ENCODE results near the gene MDGA2. TPM values are rescaled to one million over a fixed set of nuclear protein-coding genes. Genes with fewer than 3 reads are reported as not detected.

Gene MDGA2
- total RNA-seq = not detected

- Mint-ChIP-seq H3K4me3 (peak within 1 kb of the TSS; percentile 10), H3K36me3 (no peaks in the 10 kb centered on the region), H3K27me3 (peaks cover 58% of the 10 kb centered on the region), H3K4me1 (peaks cover 4% of the 10 kb centered on the region), H3K27ac (no peak within 1 kb of the TSS), H3K9me3 (no peaks in the 10 kb centered on the region)
- DNase-seq = peak; percentile 10
Measured at GRCh38 chr14:47675466-47676314, at the start of gene MDGA2. Gene MDGA2 (minus strand): TSS chr14:47675605.

- H3K36me3 Mint-ChIP-seq = no peaks in the 10 kb centered on the region
- H3K27me3 Mint-ChIP-seq = no peaks in the 10 kb centered on the region
- H3K4me3 Mint-ChIP-seq = no peak overlapping the region
- no peak overlapping the region for H3K27ac Mint-ChIP-seq
- no peaks in the 10 kb centered on the region for H3K9me3 Mint-ChIP-seq
- no peaks in the 10 kb centered on the region for H3K4me1 Mint-ChIP-seq
- DNase-seq = no peak
Measured at GRCh38 chr14:47722929-47723693, 47.7 kb upstream of the MDGA2 start.

- Mint-ChIP-seq H3K27ac (no peak overlapping the region), H3K36me3 (no peaks in the 10 kb centered on the region), H3K27me3 (no peaks in the 10 kb centered on the region), H3K4me1 (no peaks in the 10 kb centered on the region), H3K9me3 (peaks cover 5% of the 10 kb centered on the region), H3K4me3 (no peak overlapping the region)
- DNase-seq = no peak
Measured at GRCh38 chr14:47720281-47720680, 44.9 kb upstream of the MDGA2 start.

- Mint-ChIP-seq H3K4me1 (no peaks in the 10 kb centered on the region), H3K27me3 (no peaks in the 10 kb centered on the region), H3K9me3 (peaks cover 6% of the 10 kb centered on the region), H3K27ac (no peak overlapping the region), H3K4me3 (no peak overlapping the region), H3K36me3 (no peaks in the 10 kb centered on the region)
- DNase-seq = no peak
Measured at GRCh38 chr14:47715330-47715729, 39.9 kb upstream of the MDGA2 start.

- H3K9me3 Mint-ChIP-seq = peaks cover 4% of the 10 kb centered on the region
- no peaks in the 10 kb centered on the region for H3K4me1 Mint-ChIP-seq
- H3K27me3 Mint-ChIP-seq = no peaks in the 10 kb centered on the region
- no peak overlapping the region for H3K4me3 Mint-ChIP-seq
- H3K27ac Mint-ChIP-seq = no peak overlapping the region
- no peaks in the 10 kb centered on the region for H3K36me3 Mint-ChIP-seq
- DNase-seq = no peak
Measured at GRCh38 chr14:47710581-47710980, 35.2 kb upstream of the MDGA2 start.

GRCh38 chr14:47705683-47706082 is 30.3 kb upstream of the MDGA2 start:
- DNase-seq = no peak
- H3K36me3 Mint-ChIP-seq = no peaks in the 10 kb centered on the region
- peaks cover 2% of the 10 kb centered on the region for H3K9me3 Mint-ChIP-seq
- no peak overlapping the region for H3K4me3 Mint-ChIP-seq
- no peak overlapping the region for H3K27ac Mint-ChIP-seq
- H3K4me1 Mint-ChIP-seq = no peaks in the 10 kb centered on the region
- no peaks in the 10 kb centered on the region for H3K27me3 Mint-ChIP-seq

GRCh38 chr14:47691829-47692228 is 16.4 kb upstream of the MDGA2 start:
- peaks cover 5% of the 10 kb centered on the region for H3K9me3 Mint-ChIP-seq
- no peaks in the 10 kb centered on the region for H3K27me3 Mint-ChIP-seq
- H3K36me3 Mint-ChIP-seq = no peaks in the 10 kb centered on the region
- no peak overlapping the region for H3K4me3 Mint-ChIP-seq
- no peaks in the 10 kb centered on the region for H3K4me1 Mint-ChIP-seq
- no peak for DNase-seq
- no peak overlapping the region for H3K27ac Mint-ChIP-seq

- no peak overlapping the region for H3K4me3 Mint-ChIP-seq
- H3K4me1 Mint-ChIP-seq = peaks cover 2% of the 10 kb centered on the region
- no peaks in the 10 kb centered on the region for H3K36me3 Mint-ChIP-seq
- H3K9me3 Mint-ChIP-seq = no peaks in the 10 kb centered on the region
- no peak overlapping the region for H3K27ac Mint-ChIP-seq
- no peak for DNase-seq
- peaks cover 41% of the 10 kb centered on the region for H3K27me3 Mint-ChIP-seq
Measured at GRCh38 chr14:47678993-47679392, 3.6 kb upstream of the MDGA2 start.

- no peaks in the 10 kb centered on the region for H3K36me3 Mint-ChIP-seq
- no peak overlapping the region for H3K4me3 Mint-ChIP-seq
- peaks cover 49% of the 10 kb centered on the region for H3K27me3 Mint-ChIP-seq
- no peak overlapping the region for H3K27ac Mint-ChIP-seq
- no peak for DNase-seq
- H3K9me3 Mint-ChIP-seq = no peaks in the 10 kb centered on the region
- H3K4me1 Mint-ChIP-seq = peaks cover 4% of the 10 kb centered on the region
Measured at GRCh38 chr14:47678157-47678556, 2.8 kb upstream of the MDGA2 start.

- Mint-ChIP-seq H3K4me3 (no peak overlapping the region), H3K9me3 (no peaks in the 10 kb centered on the region), H3K36me3 (no peaks in the 10 kb centered on the region)
Measured at GRCh38 chr14:47676315-47676617, 861 bp upstream of the MDGA2 start.

GRCh38 chr14:47674543-47675465 is 601 bp downstream of the MDGA2 start:
- Mint-ChIP-seq H3K27ac (no peak overlapping the region), H3K9me3 (peaks cover 2% of the 10 kb centered on the region), H3K4me3 (no peak overlapping the region), H3K4me1 (peaks cover 4% of the 10 kb centered on the region), H3K27me3 (peaks cover 58% of the 10 kb centered on the region), H3K36me3 (no peaks in the 10 kb centered on the region)
- DNase-seq = no peak

More at GRCh38 chr14:47676315-47676617, 861 bp upstream of the MDGA2 start:
- no peak for DNase-seq
- Mint-ChIP-seq H3K27me3 (peaks cover 58% of the 10 kb centered on the region), H3K27ac (no peak overlapping the region), H3K4me1 (peaks cover 4% of the 10 kb centered on the region)

- peaks cover 4% of the 10 kb centered on the region for H3K4me1 Mint-ChIP-seq
- peaks cover 2% of the 10 kb centered on the region for H3K9me3 Mint-ChIP-seq
- no peaks in the 10 kb centered on the region for H3K36me3 Mint-ChIP-seq
- H3K27ac Mint-ChIP-seq = no peak overlapping the region
- peaks cover 58% of the 10 kb centered on the region for H3K27me3 Mint-ChIP-seq
- DNase-seq = no peak
- H3K4me3 Mint-ChIP-seq = no peak overlapping the region
Measured at GRCh38 chr14:47674148-47674542, 1.3 kb downstream of the MDGA2 start.

GRCh38 chr14:47665337-47666134 is 9.9 kb downstream of the MDGA2 start:
- Mint-ChIP-seq H3K4me1 (no peaks in the 10 kb centered on the region), H3K27ac (no peak overlapping the region), H3K9me3 (peaks cover 4% of the 10 kb centered on the region), H3K36me3 (no peaks in the 10 kb centered on the region), H3K4me3 (no peak overlapping the region), H3K27me3 (no peaks in the 10 kb centered on the region)
- DNase-seq = no peak

GRCh38 chr14:47662466-47662865 is 12.9 kb downstream of the MDGA2 start:
- DNase-seq = no peak
- Mint-ChIP-seq H3K9me3 (peaks cover 3% of the 10 kb centered on the region), H3K4me3 (no peak overlapping the region), H3K27me3 (no peaks in the 10 kb centered on the region), H3K27ac (no peak overlapping the region), H3K36me3 (no peaks in the 10 kb centered on the region), H3K4me1 (no peaks in the 10 kb centered on the region)
